Keratinocyte (primary cell): ENCODE measurements around the gene CWC22. TPM values are rescaled to one million over a fixed set of nuclear protein-coding genes. Genes with fewer than 3 reads are reported as not detected.

Experiments
- DNase-seq: peaks from one replicate; pipeline ENCODE4 v3.0.0-alpha.2; 2011; ENCODE audit warnings: low read depth, missing footprints, low spot score
- FAIRE-seq: peaks from 2 replicates; lab custom pipeline; 2011; peaks lifted over from hg19 to GRCh38; lab: Jason Lieb, UNC
- H2AFZ ChIP-seq: 2 replicates; pipeline ENCODE4 v1.6.0; 2012; ENCODE audit warnings: low read length, control low read depth, inconsistent platforms; ENCODE audit not compliant: control insufficient read depth
- H3K27ac ChIP-seq: 2 replicates; pipeline ENCODE4 v1.5.1; 2011; ENCODE audit warnings: low read length; ENCODE audit not compliant: control insufficient read depth, insufficient read depth
- H3K27me3 ChIP-seq: 3 replicates; pipeline ENCODE4 v1.6.0; 2011; ENCODE audit warnings: low read length; ENCODE audit not compliant: control insufficient read depth, insufficient read depth; ENCODE audit errors: extremely low read depth
- H3K36me3 ChIP-seq, 2 experiments: 2 replicates in 1 of 2; 3 replicates in 1 of 2; pipeline ENCODE4 v1.5.1; 2011; ENCODE audit warnings: low read length in 2 of 2, mild to moderate bottlenecking in 1 of 2; ENCODE audit not compliant: control insufficient read depth in 2 of 2, insufficient read depth in 2 of 2; ENCODE audit errors: extremely low read depth in 1 of 2
- H3K4me1 ChIP-seq: 3 replicates; pipeline ENCODE4 v1.5.1; 2011; ENCODE audit warnings: low read length; ENCODE audit not compliant: control insufficient read depth, insufficient read depth; ENCODE audit errors: extremely low read depth
- H3K4me2 ChIP-seq: 3 replicates; pipeline ENCODE4 v1.6.0; 2011; ENCODE audit warnings: low read depth, low read length; ENCODE audit not compliant: control insufficient read depth, insufficient read depth; ENCODE audit errors: extremely low read depth
- H3K4me3 ChIP-seq, 3 experiments: fragments of 200-600 bp in 1 of 3; sonication (generic) in 1 of 3; 2 replicates in 2 of 3; 3 replicates in 1 of 3; pipeline ENCODE4 v1.5.1; 2011 to 2016; ENCODE audit warnings: low read length in 3 of 3, mild to moderate bottlenecking in 3 of 3, control low read depth in 2 of 3, inconsistent platforms in 1 of 3, low read depth in 1 of 3, mixed read lengths in 1 of 3, mixed run types in 1 of 3, moderate library complexity in 1 of 3; ENCODE audit not compliant: control insufficient read depth in 2 of 3, insufficient read depth in 2 of 3; ENCODE audit errors: extremely low read depth in 1 of 3
- H3K79me2 ChIP-seq: 2 replicates; pipeline ENCODE4 v1.6.0; 2012; ENCODE audit warnings: low read length; ENCODE audit not compliant: control insufficient read depth, insufficient read depth
- H3K9ac ChIP-seq: 3 replicates; pipeline ENCODE4 v1.6.0; 2011; ENCODE audit warnings: low read length; ENCODE audit not compliant: control insufficient read depth, insufficient read depth; ENCODE audit errors: extremely low read depth
- H3K9me1 ChIP-seq: 3 replicates; pipeline ENCODE4 v1.6.0; 2011; ENCODE audit warnings: low read length; ENCODE audit not compliant: control insufficient read depth, insufficient read depth; ENCODE audit errors: extremely low read depth
- H3K9me3 ChIP-seq: 2 replicates; pipeline ENCODE4 v1.5.1; 2012; ENCODE audit warnings: low read depth, low read length; ENCODE audit not compliant: control insufficient read depth
- H4K20me1 ChIP-seq: 3 replicates; pipeline ENCODE4 v1.6.0; 2011; ENCODE audit warnings: low read length; ENCODE audit not compliant: control insufficient read depth, insufficient read depth; ENCODE audit errors: extremely low read depth
- CTCF ChIP-seq, 3 experiments: IDR thresholded peaks in 1 of 3; conservative IDR thresholded peaks in 1 of 3; optimal IDR thresholded peaks in 1 of 3; 2 replicates in 2 of 3; 3 replicates in 1 of 3; pipeline versions ENCODE3 to v1.5.1; 2011; ENCODE audit warnings: low read length in 3 of 3, mild to moderate bottlenecking in 3 of 3, moderate library complexity in 2 of 3, control low read depth in 1 of 3, inconsistent platforms in 1 of 3; ENCODE audit not compliant: insufficient read depth in 2 of 3; ENCODE audit errors: extremely low read depth in 1 of 3
- EZH2 ChIP-seq: IDR thresholded peaks from one replicate; pipeline ENCODE4 v1.6.1; 2012; ENCODE audit warnings: inconsistent platforms, mild to moderate bottlenecking, low read length, moderate library complexity
- dilution Hi-C: fragments of 300-500 bp; cut with MboI; formaldehyde crosslinking; loops from one replicate; pipeline ENCODE4 v1.7.0; 2020; ENCODE audit warnings: low sequenced_read_pairs; ENCODE audit not compliant: extremely low pct_ligation_motif_present
- polyA plus RNA-seq, 5 experiments: library from polyadenylated mRNA; depleted of rRNA in 3 of 5; stranded (reverse) in 3 of 5; stranded (forward) in 1 of 5; unstranded in 1 of 5; fragments of >200 nt; gene quantifications; 1 replicate in 1 of 5; 2 replicates in 3 of 5; 3 replicates in 1 of 5; pipeline versions ENCODE4 v1.2.1 to v1.2.3, GENCODE V29; 2011 to 2012; ENCODE audit warnings: missing spikeins in 2 of 5, low read depth in 1 of 5, low replicate concordance in 1 of 5

CWC22 gene
- polyA plus RNA-seq, 1 donor (not counting 4 experiments of a cell fraction or from before 2014, with no cell fraction given): 8.8 TPM

- Histone ChIP-seq H3K4me3 (no peak overlapping the region), H3K27ac (no peak overlapping the region), H3K36me3 (no peaks in the 10 kb centered on the region), H3K9me3 (no peaks in the 10 kb centered on the region), H3K9me1 (no peaks in the 10 kb centered on the region), H2AFZ (no peak overlapping the region), H3K4me2 (no peak overlapping the region), H3K27me3 (no peaks in the 10 kb centered on the region), H3K79me2 (peaks cover 84% of the 10 kb centered on the region), H4K20me1 (no peaks in the 10 kb centered on the region), H3K9ac (no peak overlapping the region), H3K4me1 (peaks cover 23% of the 10 kb centered on the region)
- dilution Hi-C loops: no loop called here
- FAIRE-seq: no peak
- no peak for DNase-seq
- no peak for TF ChIP-seq CTCF (optimal IDR thresholded peaks at IDR 0.05 in 1 of 3, IDR thresholded peaks at IDR 0.05 in 1 of 3, conservative IDR thresholded peaks at IDR 0.05 in 1 of 3; ENCODE audit: extremely low read depth in 1 of 3, insufficient read depth in 2 of 3, low read length in 3 of 3)
- TF ChIP-seq EZH2: no peak
Observed at GRCh38 chr2:180002198-180002770, 4.8 kb downstream of the CWC22 start.

GRCh38 chr2:180001726-180002125 is 5.4 kb downstream of the CWC22 start:
- H3K9me3 ChIP-seq: no peaks in the 10 kb centered on the region
- H3K9me1 ChIP-seq: no peaks in the 10 kb centered on the region
- DNase-seq: no peak
- no peak overlapping the region for H3K4me2 ChIP-seq
- H4K20me1 ChIP-seq: no peaks in the 10 kb centered on the region
- dilution Hi-C loops: no loop called here
- peaks cover 85% of the 10 kb centered on the region for H3K79me2 ChIP-seq
- no peak overlapping the region for H3K27ac ChIP-seq
- H3K9ac ChIP-seq: no peak overlapping the region
- H3K36me3 ChIP-seq: no peaks in the 10 kb centered on the region
- no peak for FAIRE-seq
- peaks cover 23% of the 10 kb centered on the region for H3K4me1 ChIP-seq
- H2AFZ ChIP-seq: no peak overlapping the region
- H3K4me3 ChIP-seq: no peak overlapping the region
- no peak for TF ChIP-seq CTCF (optimal IDR thresholded peaks at IDR 0.05 in 1 of 3, IDR thresholded peaks at IDR 0.05 in 1 of 3, conservative IDR thresholded peaks at IDR 0.05 in 1 of 3; ENCODE audit: extremely low read depth in 1 of 3, insufficient read depth in 2 of 3, low read length in 3 of 3)
- no peak for TF ChIP-seq EZH2
- H3K27me3 ChIP-seq: no peaks in the 10 kb centered on the region
